SU-DHL-6 (cell line): ENCODE results near the gene GNB5.

Experiments
- H2AFZ ChIP-seq: fragments of 200-600 bp; sonication (generic); 2 replicates; pipeline ENCODE4 v1.6.1; 2014; ENCODE audit warnings: low read depth, mild to moderate bottlenecking, moderate library complexity, mixed read lengths, antibody characterized with exemption, low read length; ENCODE audit not compliant: severe bottlenecking
- H3F3A ChIP-seq: fragments of 200-600 bp; shearing (Covaris generic); 2 replicates; pipeline ENCODE4 v1.6.0; 2016; ENCODE audit warnings: antibody characterized with exemption, mild to moderate bottlenecking; ENCODE audit not compliant: insufficient read depth
- H3K27ac ChIP-seq: fragments of 200-600 bp; sonication (generic); 2 replicates; pipeline ENCODE4 v1.5.1; 2016; ENCODE audit warnings: low read depth, mild to moderate bottlenecking, low read length, moderate library complexity, mixed read lengths
- H3K27me3 ChIP-seq: fragments of 200-600 bp; sonication (generic), shearing (Covaris generic); 2 replicates; pipeline ENCODE4 v1.6.0; 2014; ENCODE audit warnings: mild to moderate bottlenecking, low read length
- H3K36me3 ChIP-seq: fragments of 200-600 bp; sonication (generic); 2 replicates; pipeline ENCODE4 v1.6.1; 2014; ENCODE audit warnings: mild to moderate bottlenecking, low read length, mixed read lengths
- H3K4me2 ChIP-seq: fragments of 300-600, 200-600 bp; shearing (Covaris generic), sonication (generic); 2 replicates; pipeline ENCODE4 v1.6.0; 2014; ENCODE audit warnings: low read length, low read depth, mild to moderate bottlenecking; ENCODE audit not compliant: poor library complexity, severe bottlenecking
- H3K4me3 ChIP-seq: fragments of 200-600 bp; sonication (generic); 2 replicates; pipeline ENCODE4 v1.5.1; 2014; ENCODE audit warnings: antibody characterized with exemption, low read length, mild to moderate bottlenecking, mixed read lengths; ENCODE audit not compliant: insufficient read depth, poor library complexity, severe bottlenecking
- H3K79me2 ChIP-seq: fragments of 200-600 bp; sonication (generic); 2 replicates; pipeline ENCODE4 v1.6.1; 2014; ENCODE audit warnings: mild to moderate bottlenecking, low read length, moderate library complexity; ENCODE audit not compliant: insufficient read depth
- H3K9ac ChIP-seq: fragments of 200-600 bp; sonication (generic); 2 replicates; pipeline ENCODE4 v1.7.0; 2014; ENCODE audit warnings: mild to moderate bottlenecking, low read length
- H3K9me2 ChIP-seq: fragments of 200-600 bp; sonication (generic); replicated peaks from 2 replicates; pipeline ENCODE4 v1.6.1; 2014; ENCODE audit warnings: low read length; ENCODE audit not compliant: insufficient read depth
- H3K9me3 ChIP-seq: fragments of 200-600 bp; sonication (generic); 2 replicates; pipeline ENCODE4 v1.6.1; 2014; ENCODE audit warnings: low read length, mixed read lengths; ENCODE audit not compliant: insufficient read depth
- H4K20me1 ChIP-seq: fragments of 200-600 bp; sonication (generic); 2 replicates; pipeline ENCODE4 v1.6.1; 2014; ENCODE audit warnings: low read depth, mild to moderate bottlenecking, antibody characterized with exemption, low read length, moderate library complexity, mixed read lengths
- CTCF ChIP-seq: fragments of 200-600 bp; sonication (generic); IDR thresholded peaks from one replicate; pipeline ENCODE4 v1.5.1; 2017; ENCODE audit warnings: antibody characterized with exemption, mild to moderate bottlenecking, low read length, moderate library complexity; ENCODE audit not compliant: insufficient read depth, poor library complexity, severe bottlenecking
- EZH2phosphoT487 ChIP-seq: fragments of 200-600 bp; sonication (generic), shearing (Covaris generic); conservative IDR thresholded peaks from 2 replicates; pipeline ENCODE4 v1.6.1; 2018; ENCODE audit warnings: mild to moderate bottlenecking, antibody characterized with exemption, low read length, moderate library complexity, mixed read lengths

Gene GNB5

GRCh38 chr15:52186651-52187486, 4.3 kb downstream of the GNB5 start:
- Histone ChIP-seq H3F3A (peaks cover 16% of the 10 kb centered on the region), H3K9me3 (no peaks in the 10 kb centered on the region), H3K36me3 (no peaks in the 10 kb centered on the region), H3K27me3 (no peaks in the 10 kb centered on the region), H3K9me2 (no peaks in the 10 kb centered on the region), H3K9ac (no peak overlapping the region), H4K20me1 (no peaks in the 10 kb centered on the region), H3K4me3 (no peak overlapping the region), H3K79me2 (no peaks in the 10 kb centered on the region), H3K4me2 (no peak overlapping the region), H3K27ac (no peak overlapping the region), H2AFZ (no peak overlapping the region)
- TF ChIP-seq EZH2phosphoT487 (no peak), CTCF (no peak)

- Histone ChIP-seq H4K20me1 (no peaks in the 10 kb centered on the region), H3K9me3 (no peaks in the 10 kb centered on the region), H3K9ac (no peak overlapping the region), H3K79me2 (no peaks in the 10 kb centered on the region), H3K4me2 (no peak overlapping the region), H3K4me3 (no peak overlapping the region), H3F3A (peaks cover 32% of the 10 kb centered on the region), H2AFZ (no peak overlapping the region), H3K27ac (no peak overlapping the region), H3K27me3 (no peaks in the 10 kb centered on the region), H3K36me3 (no peaks in the 10 kb centered on the region), H3K9me2 (no peaks in the 10 kb centered on the region)
- TF ChIP-seq CTCF (no peak), EZH2phosphoT487 (no peak)
These were observed 6.0 kb downstream of the GNB5 start for GRCh38 chr15:52185151-52185561.

GRCh38 chr15:52184721-52185120, 6.5 kb downstream of the GNB5 start:
- TF ChIP-seq CTCF (no peak), EZH2phosphoT487 (no peak)
- no peak overlapping the region for H3K4me3 ChIP-seq
- peaks cover 35% of the 10 kb centered on the region for H3F3A ChIP-seq
- H2AFZ ChIP-seq, result no peak overlapping the region
- no peaks in the 10 kb centered on the region for H3K9me2 ChIP-seq
- no peaks in the 10 kb centered on the region for H3K9me3 ChIP-seq
- H3K27ac ChIP-seq, result no peak overlapping the region
- no peak overlapping the region for H3K9ac ChIP-seq
- H3K4me2 ChIP-seq, result no peak overlapping the region
- H3K27me3 ChIP-seq, result no peaks in the 10 kb centered on the region
- H4K20me1 ChIP-seq, result no peaks in the 10 kb centered on the region
- H3K79me2 ChIP-seq, result no peaks in the 10 kb centered on the region
- no peaks in the 10 kb centered on the region for H3K36me3 ChIP-seq
